Urinary bladder (tissue), 4 donors: ENCODE results near the gene GYS2. TPM values are rescaled to one million over a fixed set of nuclear protein-coding genes. Genes with fewer than 3 reads are reported as not detected.
"Not testable (repeated sequence)": the region's sequence is repeated elsewhere in the genome, so short reads cannot be mapped to it uniquely, and the experiment has no call there.

Experiments used
- DNase-seq: peaks from one replicate; pipeline ENCODE4 v3.0.0-alpha.2; 2015; ENCODE audit errors: extremely low spot score
- H3K27ac ChIP-seq: one replicate; pipeline ENCODE4 v1.5.1; 2013; ENCODE audit warnings: low read depth, mild to moderate bottlenecking, moderate library complexity
- H3K36me3 ChIP-seq: one replicate; pipeline ENCODE4 v1.6.1; 2013; ENCODE audit warnings: mild to moderate bottlenecking, moderate library complexity; ENCODE audit not compliant: insufficient read depth
- H3K4me1 ChIP-seq: one replicate; pipeline ENCODE4 v1.6.1; 2013; ENCODE audit warnings: mild to moderate bottlenecking, moderate library complexity; ENCODE audit not compliant: insufficient read depth
- H3K4me3 ChIP-seq: one replicate; pipeline ENCODE4 v1.5.1; 2013; ENCODE audit warnings: low read depth, low read length
- WGBS: extraction: QIAGEN DNeasy Blood & Tissue Kit; methylation state at CpG from one replicate; pipeline ENCODE4 v1.1.7; 2013; 5-methylcytosine and 5-hydroxymethylcytosine counted together
- polyA plus RNA-seq: library from polyadenylated mRNA; stranded (reverse); fragments of 200-250 nt; gene quantifications from one replicate; pipeline ENCODE4 v1.2.3, GENCODE V29; 2013
- total RNA-seq: library from RNA; depleted of rRNA; stranded (reverse); fragments of >200 nt; gene quantifications from one replicate; pipeline ENCODE4 v1.2.3, GENCODE V29; 2014
- donor health status: healthy with polysubstance abuse.
- donor health status: healthy.

Gene GYS2
- not detected for total RNA-seq
- 0.04 TPM for polyA plus RNA-seq

DNA sequence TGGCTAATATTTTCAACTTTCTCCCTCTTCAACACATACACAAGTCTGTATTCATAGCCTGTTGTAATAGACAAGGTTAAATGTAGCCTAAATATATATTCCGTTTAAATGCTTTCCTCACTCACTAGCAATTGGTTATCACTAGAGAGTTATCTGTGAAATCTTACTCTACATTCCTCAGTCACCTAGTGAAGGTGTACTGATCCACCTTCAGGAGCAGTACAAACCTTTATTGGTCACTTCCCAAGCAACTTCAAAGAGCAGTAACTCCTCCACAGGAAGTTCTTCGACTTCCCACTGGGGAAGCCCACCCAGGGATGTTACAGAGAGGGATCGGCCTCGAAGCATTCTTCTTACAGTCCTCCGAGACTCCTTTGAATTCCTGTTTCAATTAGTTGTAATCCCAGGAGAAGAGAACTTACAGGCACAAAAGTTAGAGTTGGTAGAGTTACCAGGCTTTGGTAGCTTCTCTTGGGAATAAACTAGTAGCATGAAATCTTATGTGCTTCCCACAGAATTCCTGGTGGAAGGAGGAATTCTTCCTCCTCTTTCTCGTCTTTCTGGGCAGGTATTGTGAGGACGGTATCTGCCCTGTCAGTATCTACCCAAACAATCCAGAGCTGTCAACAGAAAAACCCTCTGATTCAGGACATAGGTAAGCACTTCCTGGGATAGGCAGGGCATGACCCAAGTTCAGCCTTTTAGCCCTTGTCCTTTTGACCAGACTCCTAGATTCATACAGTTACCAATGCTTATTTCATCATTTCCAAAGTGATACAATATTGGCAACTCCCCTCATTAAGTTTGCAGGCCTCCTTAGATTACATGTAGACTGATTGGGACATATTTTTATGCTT, at the start of gene GYS2:
Gene GYS2 (minus strand): TSS at position 603 of the 857 bp plus-strand sequence. CDS start 255 bp downstream, at position 348.
- Histone ChIP-seq H3K36me3 (no peaks in the 10 kb centered on the region), H3K27ac (no peak within 1 kb of the TSS), H3K4me1 (no peaks in the 10 kb centered on the region), H3K4me3 (no peak within 1 kb of the TSS)
- 40% methylated on average over 7 of the region's 7 CpGs for WGBS
- DNase-seq: no peak

GRCh38 chr12:21651821-21652220, 47.2 kb upstream of the GYS2 start:
- Histone ChIP-seq H3K36me3 (peaks cover 10% of the 10 kb centered on the region), H3K4me3 (no peak overlapping the region)

GRCh38 chr12:21650997-21651396, 46.4 kb upstream of the GYS2 start:
- no peak for DNase-seq
- Histone ChIP-seq H3K27ac (no peak overlapping the region), H3K4me1 (no peaks in the 10 kb centered on the region), H3K4me3 (no peak overlapping the region), H3K36me3 (peaks cover 10% of the 10 kb centered on the region)
- WGBS: 96% methylated on average over 1 of the region's 1 CpG

More at GRCh38 chr12:21651821-21652220, 47.2 kb upstream of the GYS2 start:
- no peak for DNase-seq
- H3K4me1 ChIP-seq: no peaks in the 10 kb centered on the region
- 88% methylated on average over 1 of the region's 1 CpG for WGBS
- no peak overlapping the region for H3K27ac ChIP-seq

GRCh38 chr12:21649034-21649433, 44.4 kb upstream of the GYS2 start:
- 61% methylated on average over 3 of the region's 3 CpGs for WGBS
- Histone ChIP-seq H3K4me1 (no peaks in the 10 kb centered on the region), H3K4me3 (no peak overlapping the region), H3K36me3 (peaks cover 10% of the 10 kb centered on the region), H3K27ac (no peak overlapping the region)
- no peak for DNase-seq

GRCh38 chr12:21648378-21648777, 43.7 kb upstream of the GYS2 start:
- DNase-seq: no peak
- H3K4me1 ChIP-seq: no peaks in the 10 kb centered on the region
- WGBS: over 99% methylated on average over 2 of the region's 2 CpGs
- H3K36me3 ChIP-seq: peaks cover 10% of the 10 kb centered on the region
- H3K4me3 ChIP-seq: no peak overlapping the region
- no peak overlapping the region for H3K27ac ChIP-seq

DNA sequence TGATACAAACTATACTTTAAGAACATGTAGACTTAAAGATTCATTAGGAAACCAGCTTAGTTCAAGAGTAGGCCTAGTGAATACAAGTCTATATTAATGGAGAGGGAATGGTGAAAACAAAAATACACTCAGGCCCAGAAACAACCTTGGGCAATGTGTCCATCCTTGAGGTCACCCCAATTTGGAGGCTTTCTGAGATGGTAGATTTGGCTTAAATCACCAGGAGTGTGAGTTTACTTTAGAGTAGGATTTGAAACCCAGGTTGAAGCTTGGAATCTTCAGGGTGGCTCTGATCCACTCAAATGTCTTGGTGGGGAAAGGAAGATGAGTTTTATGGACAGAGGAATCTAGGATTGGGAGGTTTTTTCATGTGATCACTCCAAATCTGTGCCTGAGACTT, 42.5 kb upstream of the GYS2 start:
- no peak overlapping the region for H3K27ac ChIP-seq
- no peak for DNase-seq
- no peak overlapping the region for H3K4me3 ChIP-seq
- H3K4me1 ChIP-seq: no peaks in the 10 kb centered on the region
- H3K36me3 ChIP-seq: peaks cover 11% of the 10 kb centered on the region

DNA sequence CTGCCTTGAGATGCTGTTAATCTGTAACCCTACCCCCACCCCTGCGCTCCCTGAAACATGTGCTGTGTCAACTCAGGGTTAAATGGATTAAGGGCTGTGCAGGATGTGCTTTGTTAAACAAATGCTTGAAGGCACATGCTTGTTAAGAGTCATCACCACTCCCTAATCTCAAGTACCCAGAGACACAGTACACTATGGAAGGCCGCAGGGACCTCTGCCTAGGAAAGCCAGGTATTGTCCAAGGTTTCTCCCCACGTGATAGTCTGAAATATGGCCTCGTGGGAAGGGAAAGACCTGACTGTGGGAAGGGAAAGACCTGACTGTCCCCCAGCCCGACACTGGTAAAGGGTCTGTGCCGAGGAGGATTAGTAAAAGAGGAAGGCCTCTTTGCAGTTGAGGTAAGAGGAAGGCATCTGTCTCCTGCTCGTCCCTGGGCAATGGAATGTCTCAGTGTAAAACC, 40.4 kb upstream of the GYS2 start:
- not testable (repeated sequence) for H3K4me1 ChIP-seq, DNase-seq, H3K27ac ChIP-seq, H3K4me3 ChIP-seq
- WGBS: 35% methylated on average over 7 of the region's 7 CpGs
- H3K36me3 ChIP-seq: peaks cover 11% of the 10 kb centered on the region

DNA sequence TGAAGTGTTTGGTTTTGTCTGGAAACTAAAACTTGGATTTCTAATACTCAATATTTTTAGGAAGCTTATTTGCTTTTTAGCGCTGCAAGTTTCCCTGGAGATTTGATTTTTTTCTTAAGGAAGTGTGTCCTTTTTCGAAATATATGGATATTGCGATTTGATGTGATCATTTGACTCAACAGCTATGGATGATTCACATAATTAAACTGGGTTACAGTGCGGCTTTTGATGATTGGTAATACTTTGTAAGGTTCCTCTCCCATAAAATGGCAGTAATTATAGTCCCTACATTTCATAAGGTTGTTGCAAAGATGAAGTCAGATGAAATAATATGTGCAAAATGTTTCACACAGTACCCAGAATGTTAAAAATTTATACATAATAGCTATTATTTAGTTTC, 39.9 kb upstream of the GYS2 start:
- H3K27ac ChIP-seq: no peak overlapping the region
- peaks cover 11% of the 10 kb centered on the region for H3K36me3 ChIP-seq
- no peak overlapping the region for H3K4me3 ChIP-seq
- no peak for DNase-seq
- no peaks in the 10 kb centered on the region for H3K4me1 ChIP-seq
- 89% methylated on average over 4 of the region's 4 CpGs for WGBS

DNA sequence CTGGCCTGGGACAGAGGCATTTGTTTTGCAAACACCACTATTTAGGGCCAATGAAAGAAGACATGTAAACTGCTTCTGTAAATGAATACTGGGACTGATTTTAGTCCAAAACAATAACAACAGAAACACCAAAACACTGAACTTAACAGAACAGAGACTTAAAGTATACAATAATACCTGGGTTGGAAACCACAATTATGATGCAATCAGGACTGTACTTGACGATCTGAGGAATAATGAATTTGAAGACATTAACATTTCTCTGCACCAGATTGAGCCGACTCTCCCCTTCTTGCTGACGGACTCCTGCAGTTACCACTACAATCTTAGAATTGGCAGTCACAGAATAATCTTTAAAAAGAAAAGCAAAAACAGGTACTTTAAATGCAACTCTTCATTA, 39.1 kb upstream of the GYS2 start:
- no peak overlapping the region for H3K27ac ChIP-seq
- H3K36me3 ChIP-seq: peaks cover 8% of the 10 kb centered on the region
- no peak overlapping the region for H3K4me3 ChIP-seq
- DNase-seq: no peak
- no peaks in the 10 kb centered on the region for H3K4me1 ChIP-seq
- 82% methylated on average over 3 of the region's 3 CpGs for WGBS

GRCh38 chr12:21642707-21643389, 38.2 kb upstream of the GYS2 start:
- Histone ChIP-seq H3K36me3 (peaks cover 3% of the 10 kb centered on the region), H3K27ac (no peak overlapping the region), H3K4me1 (no peaks in the 10 kb centered on the region), H3K4me3 (no peak overlapping the region)
- WGBS: 66% methylated on average over 1 of the region's 1 CpG
- no peak for DNase-seq

DNA sequence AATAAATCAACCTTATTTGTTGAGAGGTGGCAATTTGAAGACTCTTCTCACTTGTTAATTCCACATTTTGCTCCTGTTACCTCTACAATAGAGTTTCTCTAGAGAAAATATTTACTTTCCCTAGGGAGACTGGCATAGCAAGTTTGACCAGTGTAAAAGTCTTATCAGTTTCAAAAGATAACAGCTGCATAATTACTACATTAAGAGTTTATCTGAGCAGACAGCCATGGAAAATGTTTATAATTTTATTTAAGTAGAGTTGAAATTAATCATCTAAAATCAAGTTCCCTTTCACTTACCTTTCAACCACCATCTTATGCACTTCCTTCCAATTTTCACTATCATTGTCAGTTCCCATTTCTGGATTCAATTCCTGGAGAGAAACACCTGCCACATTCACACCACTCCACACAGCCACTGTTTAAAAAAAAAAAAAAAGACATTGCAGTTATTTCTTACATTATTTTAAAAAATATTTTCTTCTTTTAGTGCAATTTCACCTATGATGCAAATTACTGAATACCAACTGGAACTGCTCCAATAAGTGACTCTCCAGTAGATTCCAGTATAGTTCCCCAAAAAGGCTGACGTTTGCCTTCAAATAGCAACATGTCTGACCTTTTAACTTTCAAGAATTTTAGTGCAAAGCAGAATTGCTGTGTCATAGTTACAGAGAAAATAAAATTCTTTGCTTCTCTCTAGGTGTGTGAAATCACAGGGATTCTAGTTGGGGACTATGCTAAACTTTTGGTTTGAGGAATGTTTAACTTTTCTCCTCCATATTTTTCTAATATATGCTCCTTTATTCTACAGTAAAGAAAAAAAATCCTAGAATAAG, 33.6 kb upstream of the GYS2 start:
- WGBS: 59% methylated on average over 1 of the region's 1 CpG
- H3K4me3 ChIP-seq: no peak overlapping the region
- H3K4me1 ChIP-seq: no peaks in the 10 kb centered on the region
- peak overlapping the region; percentile 10 for H3K27ac ChIP-seq
- H3K36me3 ChIP-seq: peaks cover 5% of the 10 kb centered on the region
- no peak for DNase-seq

GRCh38 chr12:21634245-21634644, 29.6 kb upstream of the GYS2 start:
- 97% methylated on average over 3 of the region's 3 CpGs for WGBS
- H3K4me3 ChIP-seq: no peak overlapping the region
- no peaks in the 10 kb centered on the region for H3K4me1 ChIP-seq
- no peak for DNase-seq
- H3K27ac ChIP-seq: no peak overlapping the region
- H3K36me3 ChIP-seq: peaks cover 8% of the 10 kb centered on the region

GRCh38 chr12:21631367-21631766, 26.7 kb upstream of the GYS2 start:
- no peak for DNase-seq
- no peaks in the 10 kb centered on the region for H3K4me1 ChIP-seq
- no peak overlapping the region for H3K4me3 ChIP-seq
- no peak overlapping the region for H3K27ac ChIP-seq
- peaks cover 8% of the 10 kb centered on the region for H3K36me3 ChIP-seq
- WGBS: 35% methylated on average over 2 of the region's 2 CpGs
